ENCODE results near the gene ABT1.

The ABT1 gene

DNA sequence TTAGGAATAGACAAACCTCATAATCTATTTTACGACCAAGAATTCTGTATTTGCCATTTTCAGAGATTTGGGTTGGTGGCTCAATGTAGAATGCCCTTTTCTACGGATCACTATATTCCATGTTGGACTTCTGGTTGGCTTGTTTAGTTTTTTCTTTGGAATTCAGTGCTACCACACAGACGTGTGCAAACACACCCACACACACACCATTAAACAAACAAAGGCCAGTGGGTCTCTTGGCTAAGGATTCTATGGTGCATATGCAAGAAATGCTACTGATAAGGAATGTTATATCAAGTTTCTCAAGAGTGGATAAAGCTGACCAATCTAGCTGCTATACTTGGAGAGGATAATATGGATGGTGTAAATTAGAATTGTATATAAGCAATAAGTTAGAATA is 8.0 kb downstream of the ABT1 start:
- DNase-seq (ENCODE audit: low read depth): no peak

DNA sequence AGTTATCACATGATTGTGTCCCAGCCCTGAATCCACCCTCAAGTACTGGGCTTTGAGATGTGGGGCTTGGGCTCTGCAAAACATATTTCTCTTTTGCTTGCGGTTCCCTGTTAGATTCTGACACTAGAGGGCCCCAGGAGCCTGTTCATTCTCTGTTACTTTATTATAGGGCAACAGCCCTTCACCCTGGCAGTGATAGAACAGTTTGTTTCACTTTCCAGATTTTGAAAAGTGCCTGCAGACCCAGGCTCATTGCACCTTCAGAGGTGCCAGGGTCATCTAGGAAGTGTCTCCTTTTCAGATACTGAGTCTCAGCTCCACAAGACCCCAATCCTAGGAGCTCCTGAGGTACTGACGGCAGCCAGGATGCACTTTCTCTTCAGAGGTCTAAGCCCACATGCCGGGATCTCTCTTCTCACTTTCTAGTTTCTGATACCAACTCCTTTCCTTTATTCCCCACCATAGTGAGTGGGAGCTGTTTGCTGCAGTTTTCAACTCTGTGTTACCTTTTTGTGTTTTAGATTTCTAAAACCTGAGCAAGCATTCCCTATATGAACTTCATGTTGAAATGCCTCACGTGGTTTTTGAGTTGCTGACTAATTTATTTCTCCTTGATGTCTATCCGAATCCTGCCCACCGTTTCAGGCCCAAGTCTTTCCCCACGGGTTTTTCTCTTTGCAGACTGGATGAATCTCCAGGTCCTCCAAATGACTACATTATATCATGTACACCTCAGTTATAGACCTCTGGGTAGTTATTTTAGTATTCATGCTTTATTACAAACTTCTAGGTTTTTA is 10.9 kb downstream of the ABT1 start:
- DNase-seq (ENCODE audit: low read depth): peak; percentile 43

DNA sequence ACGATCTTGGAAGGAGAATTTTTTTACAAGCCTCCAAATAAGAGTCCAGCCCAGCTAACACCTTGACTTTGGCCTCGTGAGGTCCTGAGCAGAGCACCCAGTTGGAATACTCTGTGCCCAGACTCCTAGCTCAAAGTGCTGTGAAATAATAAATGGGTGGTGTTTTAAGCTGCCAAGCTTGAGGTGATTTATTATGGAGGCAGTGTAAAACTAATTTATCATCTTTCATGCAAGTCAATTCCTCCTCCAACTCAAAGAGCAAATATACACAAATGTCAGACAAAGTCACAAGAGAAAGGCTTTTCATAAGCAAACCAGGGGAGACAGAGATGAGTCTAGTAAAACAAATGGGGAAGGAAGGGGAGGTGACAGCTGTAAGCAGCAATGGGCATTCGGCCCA is 12.7 kb downstream of the ABT1 start:
- DNase-seq (ENCODE audit: low read depth): no peak

DNA sequence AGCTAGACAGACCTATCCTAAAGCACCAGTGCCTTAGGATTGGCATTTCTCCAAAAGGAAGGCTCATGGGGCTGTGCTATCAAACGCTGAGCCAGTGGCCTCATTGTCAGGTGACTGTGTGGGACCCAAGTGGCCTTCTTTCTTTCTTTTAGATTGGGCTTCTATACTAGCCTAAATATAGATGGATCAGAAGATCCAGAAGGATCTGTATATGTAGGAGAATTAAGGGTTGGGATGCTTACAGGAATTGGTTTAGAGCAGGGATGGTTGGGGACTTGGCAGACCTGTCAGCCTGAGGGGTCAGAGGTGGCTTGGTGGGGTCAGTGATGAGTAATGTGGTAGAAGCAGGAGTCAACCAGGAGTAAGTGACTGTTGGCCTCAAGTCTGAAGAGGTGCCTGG is 14.8 kb downstream of the ABT1 start:
- no peak for DNase-seq (ENCODE audit: low read depth)

DNA sequence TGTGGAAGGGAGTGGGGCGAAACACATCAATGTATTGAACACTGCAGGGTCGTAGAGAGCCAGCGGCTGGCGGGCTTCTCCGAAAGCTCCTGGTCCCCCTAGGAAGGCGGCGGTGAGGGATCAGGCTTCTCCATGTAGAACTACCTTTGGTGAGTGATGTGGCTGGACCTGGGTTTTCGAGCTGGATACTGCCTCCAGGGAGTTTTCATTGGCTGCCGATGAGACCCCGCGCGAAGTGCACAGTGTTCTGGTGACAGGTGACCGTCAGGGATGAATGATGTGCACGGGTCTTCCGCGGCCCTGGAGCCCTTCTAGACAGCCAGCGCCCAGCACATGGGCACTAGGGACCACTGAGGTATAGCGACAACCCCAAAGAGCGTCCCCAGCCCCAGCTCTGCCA is 16.4 kb downstream of the ABT1 start:
- DNase-seq (ENCODE audit: low read depth): no peak

DNA sequence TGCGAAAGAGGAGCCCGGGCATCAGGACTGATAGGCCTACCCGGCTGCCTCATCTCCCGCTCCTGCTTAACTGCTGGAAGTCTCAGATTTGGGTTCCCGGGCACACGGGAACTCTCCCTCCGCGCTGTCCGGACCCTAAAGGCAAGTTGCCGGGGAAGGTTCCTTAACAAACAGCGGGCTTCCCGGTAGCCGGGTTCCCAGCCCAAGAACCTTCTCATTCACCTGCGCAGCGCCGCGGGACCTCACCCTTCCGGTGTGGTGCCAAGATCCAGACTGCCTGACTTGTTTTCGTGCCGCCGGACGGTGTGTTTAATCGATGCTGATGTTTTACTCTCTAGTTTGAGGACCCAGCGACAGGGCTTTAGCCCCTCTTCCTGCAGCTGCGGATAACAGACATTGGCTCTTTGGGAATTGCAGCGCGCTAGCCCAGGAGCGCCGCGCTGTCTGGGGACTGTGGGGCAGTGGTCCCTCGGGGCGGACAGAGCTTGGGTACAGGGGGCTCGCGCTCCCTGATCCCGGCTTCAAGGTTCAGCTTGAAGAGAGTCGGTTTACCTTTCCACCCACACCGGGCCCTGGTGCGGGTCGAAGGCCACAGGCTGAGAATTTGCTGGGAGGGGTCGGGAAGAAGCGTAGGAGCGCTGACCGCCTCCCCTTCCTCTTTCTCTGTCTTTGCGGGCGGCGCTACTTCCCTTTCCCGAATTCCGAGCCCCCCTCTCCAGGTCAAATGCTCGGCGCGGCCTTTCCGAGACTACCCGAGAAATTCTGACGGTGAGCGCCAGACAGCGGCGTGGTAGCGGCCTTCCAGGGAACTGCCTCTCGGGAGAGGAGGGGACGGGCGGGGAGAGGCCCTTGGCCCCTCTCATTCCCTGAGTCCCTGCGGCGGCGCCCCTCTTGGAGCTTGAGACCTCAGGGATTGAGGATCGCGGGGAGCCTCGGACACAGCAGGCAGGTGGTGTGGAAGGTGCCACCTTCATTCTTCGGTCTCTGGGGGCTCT is 17.2 kb downstream of the ABT1 start:
- DNase-seq (ENCODE audit: low read depth): no peak

DNA sequence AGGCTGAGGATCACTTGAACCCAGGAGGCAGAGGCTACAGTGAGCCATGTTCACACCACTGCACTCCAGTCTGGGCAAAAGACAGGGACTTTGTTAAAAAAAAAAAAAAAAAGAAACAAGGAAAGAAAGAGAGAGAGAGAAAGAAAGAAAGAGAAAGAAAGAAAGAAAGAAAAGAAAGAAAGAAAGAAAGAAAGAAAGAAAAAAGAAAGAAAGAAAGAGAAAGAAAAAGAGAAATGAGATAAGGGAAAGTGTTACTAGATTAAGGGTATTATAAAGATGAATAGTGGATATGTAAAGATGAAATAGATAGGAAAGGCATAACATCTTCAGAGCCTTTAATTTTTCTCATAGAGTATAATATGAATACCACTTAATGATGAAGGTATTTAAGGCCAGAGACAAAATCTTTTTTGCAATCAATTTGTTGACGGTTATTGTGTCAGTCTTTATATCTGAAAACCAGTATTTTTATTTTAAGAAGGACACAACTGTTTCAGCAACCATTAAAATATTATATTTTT is 26.6 kb downstream of the ABT1 start:
- no peak for DNase-seq (ENCODE audit: low read depth)

DNA sequence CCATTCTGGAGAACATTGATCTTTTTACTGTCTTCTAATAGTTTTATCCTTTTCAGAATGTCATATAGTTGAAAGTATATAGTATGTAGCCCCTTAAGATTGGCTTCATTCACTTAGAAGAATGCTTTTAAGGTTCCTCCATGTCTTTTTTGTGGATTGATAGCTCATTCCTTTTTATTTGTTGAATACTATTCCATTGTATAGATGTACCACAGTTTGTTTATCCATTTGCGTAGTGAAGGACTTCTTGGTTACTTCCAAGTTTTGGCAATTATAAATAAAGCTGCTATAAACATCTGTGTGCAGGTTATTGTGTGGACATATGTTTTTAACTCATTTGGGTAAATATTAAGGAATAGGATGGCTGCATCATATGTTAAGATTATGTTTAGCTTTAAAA is 27.8 kb downstream of the ABT1 start:
- no peak for DNase-seq (ENCODE audit: low read depth)

DNA sequence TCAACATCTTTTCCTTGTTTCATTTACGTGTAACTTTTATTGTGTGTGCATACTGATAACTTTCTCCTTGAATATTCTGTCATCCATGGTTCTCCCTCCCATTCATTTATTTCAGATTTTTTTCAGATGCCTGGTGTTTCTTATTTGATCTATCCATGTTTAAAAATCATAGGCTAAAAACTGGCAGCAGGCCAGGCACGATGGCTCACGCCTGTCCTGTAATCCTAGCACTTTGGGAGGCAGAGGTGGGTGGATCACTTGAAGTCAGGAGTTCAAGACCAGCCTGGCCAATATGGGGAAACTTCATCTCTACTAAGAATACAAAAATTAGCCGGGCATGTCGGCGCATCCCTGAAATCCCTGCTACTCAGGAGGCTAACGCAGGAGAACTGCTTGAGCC is 31.1 kb downstream of the ABT1 start:
- no peak for DNase-seq (ENCODE audit: low read depth)

DNA sequence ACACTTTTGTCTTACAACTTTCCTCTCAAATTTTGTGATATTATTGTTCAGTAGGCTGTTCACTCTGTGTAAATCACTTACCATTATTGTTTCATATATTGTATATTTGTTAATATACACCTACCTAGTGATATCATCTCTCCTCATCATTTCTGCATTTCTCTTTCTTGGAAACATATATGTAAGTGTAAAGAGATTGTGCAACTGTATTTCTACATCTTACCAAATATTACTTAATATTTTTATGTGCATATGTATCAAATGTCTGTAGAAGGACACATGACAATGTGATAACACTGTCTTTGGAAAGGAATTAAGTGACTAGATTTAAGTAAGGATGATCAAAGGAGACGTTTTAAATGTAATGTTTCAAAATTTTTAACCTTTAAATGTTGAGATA is 32.6 kb downstream of the ABT1 start:
- no peak for DNase-seq (ENCODE audit: low read depth)

DNA sequence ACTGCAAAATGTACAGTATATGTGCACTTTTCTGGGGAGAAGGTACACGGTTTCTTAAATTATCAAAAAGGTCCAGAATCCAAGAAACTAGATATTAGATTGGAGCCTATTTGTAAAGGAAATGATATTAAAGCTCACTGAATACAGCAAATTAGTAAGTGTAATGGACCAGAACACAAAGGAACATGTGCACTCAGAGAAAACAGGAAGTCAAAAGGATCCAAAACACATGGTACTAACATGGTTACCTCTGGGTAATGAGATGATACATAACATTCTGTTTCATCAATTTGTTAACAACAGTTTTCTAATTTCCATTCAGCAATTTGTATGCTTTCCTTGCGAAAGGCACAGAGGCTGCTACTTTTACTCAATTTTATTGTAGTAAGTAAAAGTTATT is 44.1 kb downstream of the ABT1 start:
- DNase-seq (ENCODE audit: low read depth): no peak

DNA sequence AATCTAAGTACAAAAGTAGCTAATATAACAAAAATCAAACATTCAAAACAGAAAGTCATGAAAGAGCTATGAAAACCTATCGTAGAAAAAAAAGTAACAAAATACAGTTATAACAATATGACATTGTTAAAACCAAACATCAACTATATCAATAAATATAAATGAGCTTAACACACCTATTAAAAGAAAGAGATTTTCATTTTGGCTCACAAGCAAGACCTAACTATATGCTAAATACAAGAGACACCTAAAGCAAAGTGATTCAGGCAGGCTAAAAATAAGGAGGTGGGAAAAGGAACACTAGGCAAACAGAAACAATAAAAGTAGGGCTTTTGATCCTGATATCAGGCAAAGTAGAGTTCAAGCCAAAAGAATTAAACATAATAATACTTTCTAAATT is 49.3 kb downstream of the ABT1 start:
- DNase-seq (ENCODE audit: low read depth): no peak

Data from fibroblast of gingiva (primary cell).